Heart left ventricle (tissue), 16 donors: ENCODE measurements around the gene P2RY8. TPM values are rescaled to one million over a fixed set of nuclear protein-coding genes. Genes with fewer than 3 reads are reported as not detected.
"Not testable (repeated sequence)": the region's sequence is repeated elsewhere in the genome, so short reads cannot be mapped to it uniquely, and the experiment has no call there.

Experiments
- ATAC-seq, 4 donors: fragments of 200-7000 bp; cut with Tn5 transposase; one replicate each; pipeline ENCODE4 v1.9.1; 2020 to 2022; ENCODE audit warnings: moderate library complexity in 4 of 4, mild to moderate bottlenecking in 3 of 4, moderate number of reproducible peaks in 1 of 4
- DNase-seq, 5 donors: peaks; one replicate each; pipeline ENCODE4 v3.0.0-alpha.2; 2020
- H3K27ac ChIP-seq, 12 donors: fragments of 200-600 bp; sonication (generic) in 4 of 12; one replicate each; pipeline versions ENCODE4 v1.5.0 to v1.8.0; 2016 to 2022; ENCODE audit warnings: mild to moderate bottlenecking in 2 of 12
- H3K27me3 ChIP-seq, 9 donors: fragments of 200-600 bp; sonication (generic) in 2 of 9; one replicate each; pipeline versions ENCODE4 v1.5.1 to v1.8.0; 2016 to 2022; ENCODE audit warnings: mild to moderate bottlenecking in 3 of 9
- H3K36me3 ChIP-seq, 9 donors: fragments of 200-600 bp; sonication (generic) in 2 of 9; one replicate each; pipeline versions ENCODE4 v1.5.0 to v1.8.0; 2018 to 2022; ENCODE audit warnings: mild to moderate bottlenecking in 2 of 9
- H3K4me1 ChIP-seq, 12 donors: fragments of 200-600 bp; sonication (generic) in 4 of 12; one replicate each; pipeline versions ENCODE4 v1.5.0 to v1.8.0; 2016 to 2022; ENCODE audit warnings: mild to moderate bottlenecking in 3 of 12
- H3K4me3 ChIP-seq, 12 donors: fragments of 200-600 bp; sonication (generic) in 4 of 12; one replicate each; pipeline versions ENCODE4 v1.5.0 to v1.8.0; 2017 to 2022; ENCODE audit warnings: mild to moderate bottlenecking in 9 of 12, moderate library complexity in 4 of 12
- H3K9me3 ChIP-seq, 12 donors: fragments of 200-600 bp; sonication (generic) in 4 of 12; one replicate each; pipeline versions ENCODE4 v1.5.0 to v1.8.0; 2016 to 2022; ENCODE audit warnings: mild to moderate bottlenecking in 1 of 12
- CTCF ChIP-seq, 12 donors: fragments of 200-600 bp; sonication (generic) in 4 of 12; IDR thresholded peaks; one replicate each; pipeline versions ENCODE4 v1.5.0 to v1.8.0; 2018 to 2022; ENCODE audit warnings: antibody characterized with exemption in 12 of 12, mild to moderate bottlenecking in 5 of 12
- POLR2A ChIP-seq, 2 donors: fragments of 450-650 bp; IDR thresholded peaks; one replicate each; pipeline ENCODE4 v1.6.1; 2017; ENCODE audit warnings: antibody characterized with exemption in 2 of 2, mild to moderate bottlenecking in 2 of 2, moderate library complexity in 2 of 2
- WGBS, 4 donors: extraction: QIAGEN DNeasy Blood & Tissue Kit in 2 of 4; methylation state at CpG; one replicate each; pipeline versions ENCODE4 v1.1.5 to v1.1.7; 2013 to 2018; 5-methylcytosine and 5-hydroxymethylcytosine counted together
- intact Hi-C, 10 donors: fragments of 100-400 bp; cut with DNase I; formaldehyde crosslinking; loops; one replicate each; pipeline versions ENCODE4 v1.11.1 to v1.14.2; 2022
- polyA plus RNA-seq, 2 donors: library from polyadenylated mRNA; stranded (reverse); fragments of 200-250 nt; gene quantifications; one replicate each; pipeline ENCODE4 v1.2.3, GENCODE V29; 2013
- total RNA-seq, 9 donors: library from RNA; depleted of rRNA in 2 of 9; stranded (reverse); fragments of >200 nt in 2 of 9; fragmentation: NEBNext Ultra II Directional in 3 of 9; extraction: Animal tissue kit (Norgen Biotek cat#: 25700) in 3 of 9; gene quantifications; one replicate each; pipeline versions ENCODE4 v1.1.0 to v1.2.4, GENCODE V29; 2016 to 2023
- donor health status: ischemic (EF 13 %, LVEDD 7.1; RV severe dilation, severe dysfunction).
- donor health status: healthy with polysubstance abuse.
- donor health status: DM: no; HTN: yes; CAD: no.
- donor health status: DM: no; HTN: no; CAD: no.
- donor health status: ischemic (EF 25% LVEDD 6.9; RV normal size, moderate dysfunction).
- donor health status: ischemic (EF 25% LVEDD 5.7; RV mildly dilated, moderate dysfunction).
- donor health status: healthy.
- donor health status: DM: yes; HTN: yes; CAD: no.
- donor health status: ischemic (EF 35%, LVEDD 5.7; RV mildly dilated, moderate dysfunction).
- donor health status: nonischemic (EF 11% LVEDD 7.7; RV severe dilation, severe dysfunction).
- donor health status: DM: yes; HTN: yes; CAD: no.
- donor health status: PGD.
- donor health status: ischemic (EF 29% LVEDD 5.4; RV normal size, mild dysfunction).
- donor health status: nonischemic (EF 23%, LVEDD 6.1; RV moderate dilation, normal function).

P2RY8 gene
- total and polyA plus RNA-seq, 11 donors = 0.62 to 10.5 (median 2.3) TPM

- Histone ChIP-seq H3K36me3 (peaks cover 0 to 59% (median 47%) of the 10 kb centered on the region in 9 donors), H3K27me3 (no peaks in the 10 kb centered on the region), H3K4me1 (no peaks in the 10 kb centered on the region), H3K9me3 (no peaks in the 10 kb centered on the region), H3K27ac (no peak overlapping the region), H3K4me3 (no peak overlapping the region)
- 93 to 97% (median 94%) methylated on average over 19 of the region's 19 CpGs for WGBS, 4 donors
- ATAC-seq (peak in 1 of 4 donors; percentile 30), DNase-seq (peak in 1 of 5 donors; percentile 34)
- intact Hi-C loops = no loop called here
- TF ChIP-seq POLR2A (IDR thresholded peaks at IDR 0.05) (no peak), CTCF (IDR thresholded peaks at IDR 0.05) (no peak)
Measured at GRCh38 chrX:1433646-1434357, 103.2 kb downstream of the P2RY8 start.

DNA sequence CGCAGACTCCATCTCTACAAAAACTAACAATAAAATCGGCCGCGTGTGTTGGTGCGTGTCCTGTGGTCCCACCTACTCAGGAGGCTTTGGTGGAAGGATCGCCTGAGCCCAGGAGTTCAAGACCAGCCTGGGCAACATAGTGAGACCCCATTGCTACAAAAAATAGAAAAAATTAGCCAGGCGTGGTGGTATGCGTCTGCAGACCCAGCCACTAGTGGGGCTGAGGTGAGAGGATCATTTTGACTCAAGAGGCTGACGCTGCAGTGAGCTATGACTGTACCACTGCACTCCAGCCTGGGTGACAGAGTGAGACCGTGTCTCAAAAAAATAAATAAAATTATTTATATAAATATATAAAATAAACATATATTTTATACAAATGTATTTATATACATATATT lies 106.5 kb downstream of the P2RY8 start:
- peaks cover 0 to 52% (median 41%) of the 10 kb centered on the region in 9 donors for H3K36me3 ChIP-seq
- intact Hi-C loops = no loop called here
- WGBS, 4 donors = 93 to 99% (median 97%) methylated on average over 10 of the region's 10 CpGs
- H3K4me1 ChIP-seq = no peaks in the 10 kb centered on the region
- ATAC-seq = no peak
- TF ChIP-seq CTCF (IDR thresholded peaks at IDR 0.05) = no peak
- no peak for TF ChIP-seq POLR2A (IDR thresholded peaks at IDR 0.05)
- no peak overlapping the region for H3K27ac ChIP-seq
- peak in 1 of 5 donors; percentile 9 for DNase-seq
- no peaks in the 10 kb centered on the region for H3K27me3 ChIP-seq
- no peak overlapping the region for H3K4me3 ChIP-seq
- no peaks in the 10 kb centered on the region for H3K9me3 ChIP-seq

- DNase-seq (peak in 1 of 5 donors; percentile 22), ATAC-seq (no peak)
- H3K4me3 ChIP-seq = no peak overlapping the region
- intact Hi-C loops = no loop called here
- WGBS, 4 donors = 94 to 97% (median 96%) methylated on average over 27 to 32 of the region's 32 CpGs
- H3K27ac ChIP-seq = no peak overlapping the region
- peaks cover 0 to 52% (median 38%) of the 10 kb centered on the region in 9 donors for H3K36me3 ChIP-seq
- no peaks in the 10 kb centered on the region for H3K4me1 ChIP-seq
- no peak for TF ChIP-seq CTCF (IDR thresholded peaks at IDR 0.05)
- no peak for TF ChIP-seq POLR2A (IDR thresholded peaks at IDR 0.05)
- H3K27me3 ChIP-seq = no peaks in the 10 kb centered on the region
- H3K9me3 ChIP-seq = peaks cover 0 to 7% (median 3%) of the 10 kb centered on the region in 12 donors
Measured at GRCh38 chrX:1427756-1428155, 109.2 kb downstream of the P2RY8 start.

GRCh38 chrX:1426321-1426720 lies 110.7 kb downstream of the P2RY8 start:
- H3K27ac ChIP-seq, ATAC-seq, H3K4me1 ChIP-seq, H3K4me3 ChIP-seq, H3K27me3 ChIP-seq, intact Hi-C loops: not testable (repeated sequence)
- peak in 1 of 5 donors; percentile 9 for DNase-seq
- Histone ChIP-seq H3K9me3 (peaks cover 0 to 21% (median 14%) of the 10 kb centered on the region in 12 donors), H3K36me3 (peaks cover 0 to 58% (median 42%) of the 10 kb centered on the region in 9 donors)
- 89 to 95% (median 91%) methylated on average over 16 of the region's 16 CpGs for WGBS, 4 donors
